ENCODE results near the gene ZNF474.

The ZNF474 gene

GRCh38 chr5:122141751-122142150 lies 12.4 kb downstream of the ZNF474 start:
- Histone ChIP-seq H3K79me2 (ENCODE audit: insufficient read depth, low read depth) (no peaks in the 10 kb centered on the region), H3K27ac (no peak overlapping the region), H3K36me3 (ENCODE audit: insufficient read depth) (no peaks in the 10 kb centered on the region), H3K27me3 (ENCODE audit: insufficient read depth, low read depth) (no peaks in the 10 kb centered on the region), H2AFZ (ENCODE audit: low read depth) (no peak overlapping the region), H3K4me2 (no peak overlapping the region), H4K20me1 (ENCODE audit: insufficient read depth) (no peaks in the 10 kb centered on the region), H3K9ac (no peak overlapping the region), H3K4me1 (ENCODE audit: low read depth, poor library complexity, severe bottlenecking) (no peaks in the 10 kb centered on the region), H3K4me3 (IDR thresholded peaks at IDR 0.05; ENCODE audit: insufficient read depth, low read depth, low read length) (no peak overlapping the region)
- no peak for TF ChIP-seq CTCF (conservative IDR thresholded peaks at IDR 0.05; ENCODE audit: low read depth, low read length)

- Histone ChIP-seq H3K79me2 (ENCODE audit: insufficient read depth, low read depth) (no peaks in the 10 kb centered on the region), H3K4me2 (no peak overlapping the region), H2AFZ (ENCODE audit: low read depth) (no peak overlapping the region), H3K27ac (no peak overlapping the region), H3K36me3 (ENCODE audit: insufficient read depth) (no peaks in the 10 kb centered on the region), H3K9ac (no peak overlapping the region), H3K27me3 (ENCODE audit: insufficient read depth, low read depth) (no peaks in the 10 kb centered on the region), H3K4me3 (IDR thresholded peaks at IDR 0.05; ENCODE audit: insufficient read depth, low read depth, low read length) (no peak overlapping the region), H3K4me1 (ENCODE audit: low read depth, poor library complexity, severe bottlenecking) (no peaks in the 10 kb centered on the region), H4K20me1 (ENCODE audit: insufficient read depth) (no peaks in the 10 kb centered on the region)
- TF ChIP-seq CTCF (conservative IDR thresholded peaks at IDR 0.05; ENCODE audit: low read depth, low read length), result no peak
Measured at GRCh38 chr5:122142480-122143164, 13.3 kb downstream of the ZNF474 start.

GRCh38 chr5:122144236-122144635 lies 14.9 kb downstream of the ZNF474 start:
- no peaks in the 10 kb centered on the region for H3K27me3 ChIP-seq (ENCODE audit: insufficient read depth, low read depth)
- no peak overlapping the region for H3K4me3 ChIP-seq (IDR thresholded peaks at IDR 0.05; ENCODE audit: insufficient read depth, low read depth, low read length)
- no peaks in the 10 kb centered on the region for H3K36me3 ChIP-seq (ENCODE audit: insufficient read depth)
- no peaks in the 10 kb centered on the region for H4K20me1 ChIP-seq (ENCODE audit: insufficient read depth)
- H3K4me2 ChIP-seq, result no peak overlapping the region
- H3K9ac ChIP-seq, result no peak overlapping the region
- no peak overlapping the region for H3K27ac ChIP-seq
- H2AFZ ChIP-seq (ENCODE audit: low read depth), result no peak overlapping the region
- H3K79me2 ChIP-seq (ENCODE audit: insufficient read depth, low read depth), result no peaks in the 10 kb centered on the region
- TF ChIP-seq CTCF (conservative IDR thresholded peaks at IDR 0.05; ENCODE audit: low read depth, low read length), result no peak
- H3K4me1 ChIP-seq (ENCODE audit: low read depth, poor library complexity, severe bottlenecking), result no peaks in the 10 kb centered on the region

GRCh38 chr5:122145906-122146305 lies 16.6 kb downstream of the ZNF474 start:
- H3K4me3 ChIP-seq (IDR thresholded peaks at IDR 0.05; ENCODE audit: insufficient read depth, low read depth, low read length), result no peak overlapping the region
- H3K79me2 ChIP-seq (ENCODE audit: insufficient read depth, low read depth), result no peaks in the 10 kb centered on the region
- H4K20me1 ChIP-seq (ENCODE audit: insufficient read depth), result no peaks in the 10 kb centered on the region
- no peaks in the 10 kb centered on the region for H3K36me3 ChIP-seq (ENCODE audit: insufficient read depth)
- no peak overlapping the region for H3K27ac ChIP-seq
- no peaks in the 10 kb centered on the region for H3K27me3 ChIP-seq (ENCODE audit: insufficient read depth, low read depth)
- H3K9ac ChIP-seq, result no peak overlapping the region
- no peaks in the 10 kb centered on the region for H3K4me1 ChIP-seq (ENCODE audit: low read depth, poor library complexity, severe bottlenecking)
- H2AFZ ChIP-seq (ENCODE audit: low read depth), result no peak overlapping the region
- H3K4me2 ChIP-seq, result no peak overlapping the region
- TF ChIP-seq CTCF (conservative IDR thresholded peaks at IDR 0.05; ENCODE audit: low read depth, low read length), result no peak
